22Rv1 (cell line): ENCODE results near the gene FAM219A.

Source experiments
- ZFX ChIP-seq: fragments of 450-650 bp; IDR thresholded peaks from 2 replicates; pipeline ENCODE4 v1.6.1; 2017; ENCODE audit warnings: antibody characterized with exemption, borderline replicate concordance
- TF ChIP-seq, protein P1 (sequence below): fragments of 450-650 bp; IDR thresholded peaks from 2 replicates; pipeline ENCODE4 v1.5.1; 2017; ENCODE audit warnings: mild to moderate bottlenecking

DNA sequence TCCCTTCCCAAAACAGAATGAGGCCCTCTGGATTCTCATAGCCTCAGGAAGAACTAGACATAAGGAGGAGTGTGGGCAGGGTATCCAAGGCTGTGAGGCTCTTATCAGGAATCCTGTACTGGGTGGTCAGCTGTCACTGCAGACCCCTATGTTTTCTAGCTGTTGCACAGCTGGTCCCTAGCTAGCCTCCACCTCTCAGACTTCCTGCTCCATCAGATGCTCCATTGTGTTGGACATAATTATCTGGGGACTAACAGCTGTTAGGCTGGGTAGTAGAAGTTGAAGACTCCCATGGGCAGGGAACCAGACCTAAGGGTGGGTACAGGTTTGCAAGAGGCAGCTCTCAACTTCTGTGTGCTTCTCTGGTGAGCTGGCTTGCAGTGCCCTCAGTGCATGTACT lies 18.4 kb downstream of the FAM219A start:
- TF ChIP-seq, protein P1, sequence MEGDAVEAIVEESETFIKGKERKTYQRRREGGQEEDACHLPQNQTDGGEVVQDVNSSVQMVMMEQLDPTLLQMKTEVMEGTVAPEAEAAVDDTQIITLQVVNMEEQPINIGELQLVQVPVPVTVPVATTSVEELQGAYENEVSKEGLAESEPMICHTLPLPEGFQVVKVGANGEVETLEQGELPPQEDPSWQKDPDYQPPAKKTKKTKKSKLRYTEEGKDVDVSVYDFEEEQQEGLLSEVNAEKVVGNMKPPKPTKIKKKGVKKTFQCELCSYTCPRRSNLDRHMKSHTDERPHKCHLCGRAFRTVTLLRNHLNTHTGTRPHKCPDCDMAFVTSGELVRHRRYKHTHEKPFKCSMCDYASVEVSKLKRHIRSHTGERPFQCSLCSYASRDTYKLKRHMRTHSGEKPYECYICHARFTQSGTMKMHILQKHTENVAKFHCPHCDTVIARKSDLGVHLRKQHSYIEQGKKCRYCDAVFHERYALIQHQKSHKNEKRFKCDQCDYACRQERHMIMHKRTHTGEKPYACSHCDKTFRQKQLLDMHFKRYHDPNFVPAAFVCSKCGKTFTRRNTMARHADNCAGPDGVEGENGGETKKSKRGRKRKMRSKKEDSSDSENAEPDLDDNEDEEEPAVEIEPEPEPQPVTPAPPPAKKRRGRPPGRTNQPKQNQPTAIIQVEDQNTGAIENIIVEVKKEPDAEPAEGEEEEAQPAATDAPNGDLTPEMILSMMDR, result no peak
- no peak for TF ChIP-seq ZFX
